ENCODE measurements around the gene RGS7BP. TPM values are rescaled to one million over a fixed set of nuclear protein-coding genes. Genes with fewer than 3 reads are reported as not detected.

Gene RGS7BP
- total and polyA plus RNA-seq, 2 of the 13 experiments (the other 11 are each of a cell fraction or from before 2014, with no cell fraction given), result not detected

DNA sequence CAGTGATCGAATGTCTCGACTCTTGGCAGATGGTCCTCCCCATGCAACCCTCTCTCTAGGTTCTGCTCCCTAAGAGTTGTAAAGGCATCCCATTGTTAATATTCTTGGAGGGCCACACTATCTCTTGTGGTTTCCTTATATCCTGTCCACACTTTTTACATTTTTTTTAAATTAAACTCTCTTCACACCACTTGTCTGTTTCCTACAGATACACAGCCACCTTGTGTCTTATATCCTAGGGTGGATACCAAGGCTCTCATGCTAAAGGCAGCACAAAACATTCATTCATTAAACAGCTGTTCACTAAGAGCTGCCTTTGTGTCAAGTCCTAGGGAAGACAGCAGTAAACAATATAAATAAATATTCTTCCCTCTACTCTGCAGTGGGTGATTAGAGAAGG, 124.0 kb downstream of the RGS7BP start (continued):
- TF ChIP-seq, protein P1, sequence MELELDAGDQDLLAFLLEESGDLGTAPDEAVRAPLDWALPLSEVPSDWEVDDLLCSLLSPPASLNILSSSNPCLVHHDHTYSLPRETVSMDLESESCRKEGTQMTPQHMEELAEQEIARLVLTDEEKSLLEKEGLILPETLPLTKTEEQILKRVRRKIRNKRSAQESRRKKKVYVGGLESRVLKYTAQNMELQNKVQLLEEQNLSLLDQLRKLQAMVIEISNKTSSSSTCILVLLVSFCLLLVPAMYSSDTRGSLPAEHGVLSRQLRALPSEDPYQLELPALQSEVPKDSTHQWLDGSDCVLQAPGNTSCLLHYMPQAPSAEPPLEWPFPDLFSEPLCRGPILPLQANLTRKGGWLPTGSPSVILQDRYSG (CRISPR knock-in tag; IDR thresholded peaks at IDR 0.05), result no peak
- TF ChIP-seq ZNF547 (CRISPR knock-in tag; IDR thresholded peaks at IDR 0.05), result no peak

DNA sequence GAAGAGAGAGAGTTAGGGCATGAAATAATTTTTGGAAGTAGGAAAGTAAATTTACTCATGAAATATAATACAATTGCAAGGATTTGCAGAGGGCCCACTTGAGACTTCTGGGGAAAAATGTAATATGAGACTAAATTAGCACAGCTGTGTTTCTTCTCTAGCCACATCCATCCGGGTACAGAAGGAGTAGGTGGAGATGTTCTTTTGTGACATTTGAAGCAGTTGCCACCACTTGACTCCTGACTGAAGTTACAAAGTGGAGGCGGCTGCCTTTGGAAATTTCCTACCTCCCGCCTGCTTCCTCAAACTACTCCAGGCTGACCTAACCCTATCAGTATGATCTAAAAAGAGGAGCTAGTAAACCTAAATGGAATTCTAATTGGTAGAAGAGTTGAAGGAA, 126.4 kb downstream of the RGS7BP start:
- intact Hi-C loops (cut with micrococcal nuclease; ENCODE audit: unreplicated experiment), result no loop called here
- no peaks in the 10 kb centered on the region for H3K9me3 ChIP-seq (ENCODE audit: low read length)
- 13% methylated on average over 3 of the region's 3 CpGs for WGBS (ENCODE audit: low lambda C conversion rate)
- no peaks in the 10 kb centered on the region for H3K36me3 ChIP-seq (replicated peaks in 1 of 2; ENCODE audit: control insufficient read depth in 1 of 2, insufficient read depth in 2 of 2, low read length in 2 of 2)
- POLR2A ChIA-PET, result no interaction called here
- ATAC-seq, result no peak
- no peak for FAIRE-seq
- H2AFZ ChIP-seq (ENCODE audit: low read length), result no peak overlapping the region
- no peaks in the 10 kb centered on the region for H3K4me1 ChIP-seq (ENCODE audit: insufficient read depth, low read length)
- no peak overlapping the region for H3K9ac ChIP-seq (ENCODE audit: insufficient read depth, low read depth, low read length)
- no peak overlapping the region for H3K4me3 ChIP-seq (replicated peaks in 1 of 3; ENCODE audit: insufficient read depth in 1 of 3, low read depth in 2 of 3, low read length in 3 of 3)
- H3K79me2 ChIP-seq (ENCODE audit: insufficient read depth, low read length), result no peaks in the 10 kb centered on the region
- no peak for DNase-seq (ENCODE audit: low spot score)
- no peak overlapping the region for H3K4me2 ChIP-seq (ENCODE audit: low read depth, low read length)
- no peaks in the 10 kb centered on the region for H4K20me1 ChIP-seq (ENCODE audit: insufficient read depth, low read length)
- BruUV-seq (replicated peaks), result no TSS peak
- in situ Hi-C loops (cut with HindIII; ENCODE audit: extremely low pct_ligation_motif_present, low pct_unique_long_range_greater_than_20kb), result loop anchor here (5.0 to 25.0 kb wide), 2 partner anchors 155 to 855 kb away; partner anchors contain the start of gene ADAMTS6
- no peaks in the 10 kb centered on the region for H3K27me3 ChIP-seq (ENCODE audit: control insufficient read depth in 1 of 2, insufficient read depth in 2 of 2, low read length in 2 of 2)
- H3K27ac ChIP-seq (ENCODE audit: extremely low read length, insufficient read depth, low read length), result no peak overlapping the region
- CTCF ChIA-PET (ENCODE audit: low intra/inter-chr PET ratio, low total read pairs), result no interaction called here
- TF ChIP-seq MIXL1 (CRISPR knock-in tag; IDR thresholded peaks at IDR 0.05), result no peak
- TF ChIP-seq FOXJ3 (CRISPR knock-in tag; IDR thresholded peaks at IDR 0.05; ENCODE audit: borderline replicate concordance), result no peak
- no peak for TF ChIP-seq AGO1 (IDR thresholded peaks at IDR 0.05; ENCODE audit: low read depth, low read length, poor library complexity, severe bottlenecking)
- TF ChIP-seq ZBTB21 (CRISPR knock-in tag; IDR thresholded peaks at IDR 0.05), result no peak
